ENCODE results near the gene OXGR1.

DNA sequence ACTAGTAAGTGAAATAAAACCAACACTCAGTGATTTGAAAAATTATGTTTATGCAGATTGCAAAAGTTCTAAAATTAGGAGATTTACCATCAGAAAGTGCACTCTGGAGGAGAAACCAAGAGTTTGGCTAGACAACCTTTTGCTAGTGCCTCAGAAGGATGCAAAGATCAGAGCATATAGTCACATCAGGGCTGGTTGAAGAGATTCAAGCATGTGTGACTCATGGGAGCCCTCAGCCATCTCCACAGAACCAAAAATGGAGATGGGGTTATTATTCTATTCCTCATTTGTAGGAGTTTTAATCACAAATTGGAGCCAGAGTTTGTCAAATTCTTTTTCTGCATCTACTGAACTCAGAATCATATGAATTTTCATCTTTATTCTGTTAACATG, 32.9 kb upstream of the OXGR1 start:
- TF ChIP-seq EP300 (IDR thresholded peaks at IDR 0.05): no peak
- TF ChIP-seq, protein P1, sequence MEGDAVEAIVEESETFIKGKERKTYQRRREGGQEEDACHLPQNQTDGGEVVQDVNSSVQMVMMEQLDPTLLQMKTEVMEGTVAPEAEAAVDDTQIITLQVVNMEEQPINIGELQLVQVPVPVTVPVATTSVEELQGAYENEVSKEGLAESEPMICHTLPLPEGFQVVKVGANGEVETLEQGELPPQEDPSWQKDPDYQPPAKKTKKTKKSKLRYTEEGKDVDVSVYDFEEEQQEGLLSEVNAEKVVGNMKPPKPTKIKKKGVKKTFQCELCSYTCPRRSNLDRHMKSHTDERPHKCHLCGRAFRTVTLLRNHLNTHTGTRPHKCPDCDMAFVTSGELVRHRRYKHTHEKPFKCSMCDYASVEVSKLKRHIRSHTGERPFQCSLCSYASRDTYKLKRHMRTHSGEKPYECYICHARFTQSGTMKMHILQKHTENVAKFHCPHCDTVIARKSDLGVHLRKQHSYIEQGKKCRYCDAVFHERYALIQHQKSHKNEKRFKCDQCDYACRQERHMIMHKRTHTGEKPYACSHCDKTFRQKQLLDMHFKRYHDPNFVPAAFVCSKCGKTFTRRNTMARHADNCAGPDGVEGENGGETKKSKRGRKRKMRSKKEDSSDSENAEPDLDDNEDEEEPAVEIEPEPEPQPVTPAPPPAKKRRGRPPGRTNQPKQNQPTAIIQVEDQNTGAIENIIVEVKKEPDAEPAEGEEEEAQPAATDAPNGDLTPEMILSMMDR (IDR thresholded peaks at IDR 0.05): no peak

All from suprapubic skin (tissue), 3 donors.